SU-DHL-6 (cell line): ENCODE data around the gene ZNF814.

Experiments used
- H2AFZ ChIP-seq: fragments of 200-600 bp; sonication (generic); 2 replicates; pipeline ENCODE4 v1.6.1; 2014; ENCODE audit warnings: low read depth, mild to moderate bottlenecking, moderate library complexity, mixed read lengths, antibody characterized with exemption, low read length; ENCODE audit not compliant: severe bottlenecking
- H3F3A ChIP-seq: fragments of 200-600 bp; shearing (Covaris generic); 2 replicates; pipeline ENCODE4 v1.6.0; 2016; ENCODE audit warnings: antibody characterized with exemption, mild to moderate bottlenecking; ENCODE audit not compliant: insufficient read depth
- H3K27ac ChIP-seq: fragments of 200-600 bp; sonication (generic); 2 replicates; pipeline ENCODE4 v1.5.1; 2016; ENCODE audit warnings: low read depth, mild to moderate bottlenecking, low read length, moderate library complexity, mixed read lengths
- H3K27me3 ChIP-seq: fragments of 200-600 bp; sonication (generic), shearing (Covaris generic); 2 replicates; pipeline ENCODE4 v1.6.0; 2014; ENCODE audit warnings: mild to moderate bottlenecking, low read length
- H3K36me3 ChIP-seq: fragments of 200-600 bp; sonication (generic); 2 replicates; pipeline ENCODE4 v1.6.1; 2014; ENCODE audit warnings: mild to moderate bottlenecking, low read length, mixed read lengths
- H3K4me2 ChIP-seq: fragments of 300-600, 200-600 bp; shearing (Covaris generic), sonication (generic); 2 replicates; pipeline ENCODE4 v1.6.0; 2014; ENCODE audit warnings: low read length, low read depth, mild to moderate bottlenecking; ENCODE audit not compliant: poor library complexity, severe bottlenecking
- H3K4me3 ChIP-seq: fragments of 200-600 bp; sonication (generic); 2 replicates; pipeline ENCODE4 v1.5.1; 2014; ENCODE audit warnings: antibody characterized with exemption, low read length, mild to moderate bottlenecking, mixed read lengths; ENCODE audit not compliant: insufficient read depth, poor library complexity, severe bottlenecking
- H3K79me2 ChIP-seq: fragments of 200-600 bp; sonication (generic); 2 replicates; pipeline ENCODE4 v1.6.1; 2014; ENCODE audit warnings: mild to moderate bottlenecking, low read length, moderate library complexity; ENCODE audit not compliant: insufficient read depth
- H3K9ac ChIP-seq: fragments of 200-600 bp; sonication (generic); 2 replicates; pipeline ENCODE4 v1.7.0; 2014; ENCODE audit warnings: mild to moderate bottlenecking, low read length
- H3K9me2 ChIP-seq: fragments of 200-600 bp; sonication (generic); replicated peaks from 2 replicates; pipeline ENCODE4 v1.6.1; 2014; ENCODE audit warnings: low read length; ENCODE audit not compliant: insufficient read depth
- H3K9me3 ChIP-seq: fragments of 200-600 bp; sonication (generic); 2 replicates; pipeline ENCODE4 v1.6.1; 2014; ENCODE audit warnings: low read length, mixed read lengths; ENCODE audit not compliant: insufficient read depth
- H4K20me1 ChIP-seq: fragments of 200-600 bp; sonication (generic); 2 replicates; pipeline ENCODE4 v1.6.1; 2014; ENCODE audit warnings: low read depth, mild to moderate bottlenecking, antibody characterized with exemption, low read length, moderate library complexity, mixed read lengths
- EZH2phosphoT487 ChIP-seq: fragments of 200-600 bp; sonication (generic), shearing (Covaris generic); conservative IDR thresholded peaks from 2 replicates; pipeline ENCODE4 v1.6.1; 2018; ENCODE audit warnings: mild to moderate bottlenecking, antibody characterized with exemption, low read length, moderate library complexity, mixed read lengths
- TF ChIP-seq, protein P1 (sequence below): fragments of 200-600 bp; sonication (generic); IDR thresholded peaks from one replicate; pipeline ENCODE4 v1.5.1; 2017; ENCODE audit warnings: antibody characterized with exemption, mild to moderate bottlenecking, low read length, moderate library complexity; ENCODE audit not compliant: insufficient read depth, poor library complexity, severe bottlenecking

ZNF814 gene

DNA sequence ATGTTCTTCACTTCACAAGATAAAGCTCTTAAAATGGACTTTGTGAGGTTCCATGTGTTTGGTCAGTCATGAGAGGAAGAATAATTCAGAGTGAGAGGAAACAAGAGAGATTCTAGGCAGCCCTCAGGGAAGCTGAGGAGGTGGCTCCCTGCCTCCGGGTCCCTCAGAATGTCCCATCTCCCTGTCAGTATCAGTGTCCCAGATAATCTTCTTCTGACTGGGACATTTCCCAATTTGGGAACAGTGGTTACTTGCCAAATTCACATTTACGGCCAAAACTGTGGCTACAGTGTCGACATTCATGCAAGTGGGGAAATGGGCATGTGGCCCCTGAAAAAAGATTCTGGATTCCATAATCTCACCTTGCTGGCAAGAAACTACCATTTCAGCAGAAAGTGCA lies 18.6 kb upstream of the ZNF814 start:
- H3F3A ChIP-seq = no peaks in the 10 kb centered on the region
- no peak overlapping the region for H2AFZ ChIP-seq
- no peak overlapping the region for H3K9ac ChIP-seq
- H3K9me2 ChIP-seq = no peaks in the 10 kb centered on the region
- no peaks in the 10 kb centered on the region for H4K20me1 ChIP-seq
- 0 out of 2 replicates have a peak, but pooled peaks cover 4% of the 10 kb centered on the region for H3K36me3 ChIP-seq
- no peaks in the 10 kb centered on the region for H3K9me3 ChIP-seq
- no peak for TF ChIP-seq EZH2phosphoT487
- TF ChIP-seq, protein P1, sequence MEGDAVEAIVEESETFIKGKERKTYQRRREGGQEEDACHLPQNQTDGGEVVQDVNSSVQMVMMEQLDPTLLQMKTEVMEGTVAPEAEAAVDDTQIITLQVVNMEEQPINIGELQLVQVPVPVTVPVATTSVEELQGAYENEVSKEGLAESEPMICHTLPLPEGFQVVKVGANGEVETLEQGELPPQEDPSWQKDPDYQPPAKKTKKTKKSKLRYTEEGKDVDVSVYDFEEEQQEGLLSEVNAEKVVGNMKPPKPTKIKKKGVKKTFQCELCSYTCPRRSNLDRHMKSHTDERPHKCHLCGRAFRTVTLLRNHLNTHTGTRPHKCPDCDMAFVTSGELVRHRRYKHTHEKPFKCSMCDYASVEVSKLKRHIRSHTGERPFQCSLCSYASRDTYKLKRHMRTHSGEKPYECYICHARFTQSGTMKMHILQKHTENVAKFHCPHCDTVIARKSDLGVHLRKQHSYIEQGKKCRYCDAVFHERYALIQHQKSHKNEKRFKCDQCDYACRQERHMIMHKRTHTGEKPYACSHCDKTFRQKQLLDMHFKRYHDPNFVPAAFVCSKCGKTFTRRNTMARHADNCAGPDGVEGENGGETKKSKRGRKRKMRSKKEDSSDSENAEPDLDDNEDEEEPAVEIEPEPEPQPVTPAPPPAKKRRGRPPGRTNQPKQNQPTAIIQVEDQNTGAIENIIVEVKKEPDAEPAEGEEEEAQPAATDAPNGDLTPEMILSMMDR = no peak
- H3K4me2 ChIP-seq = no peak overlapping the region
- H3K27ac ChIP-seq = no peak overlapping the region
- no peak overlapping the region for H3K4me3 ChIP-seq
- no peaks in the 10 kb centered on the region for H3K27me3 ChIP-seq
- H3K79me2 ChIP-seq = no peaks in the 10 kb centered on the region

DNA sequence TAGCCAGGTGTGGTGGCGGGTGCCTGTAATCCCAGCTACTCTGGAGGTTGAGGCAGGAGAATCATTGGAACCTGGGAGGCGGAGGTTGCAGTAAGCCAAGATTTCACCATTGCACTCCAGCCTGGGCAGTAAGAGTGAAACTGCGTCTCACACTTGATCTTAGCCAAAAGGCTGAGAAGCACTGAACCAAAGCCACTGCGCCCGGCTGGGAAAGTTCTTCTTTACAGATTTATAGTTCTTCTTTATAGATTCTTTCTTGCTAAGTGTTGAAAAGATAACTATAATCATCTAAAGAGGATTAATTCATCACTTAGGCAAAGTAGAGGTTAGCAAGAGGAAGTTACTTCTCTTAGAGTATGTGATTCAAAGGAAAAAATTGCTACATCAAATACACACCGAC lies 16.4 kb upstream of the ZNF814 start:
- Histone ChIP-seq H3K9me3 (no peaks in the 10 kb centered on the region), H3F3A (no peaks in the 10 kb centered on the region), H3K79me2 (no peaks in the 10 kb centered on the region), H3K27ac (no peak overlapping the region), H2AFZ (no peak overlapping the region), H3K4me2 (no peak overlapping the region), H3K9me2 (no peaks in the 10 kb centered on the region), H3K9ac (no peak overlapping the region), H4K20me1 (no peaks in the 10 kb centered on the region), H3K27me3 (no peaks in the 10 kb centered on the region), H3K36me3 (no peaks in the 10 kb centered on the region), H3K4me3 (no peak overlapping the region)
- TF ChIP-seq, protein P1 = no peak

- Histone ChIP-seq H3K4me2 (no peak overlapping the region), H2AFZ (no peak overlapping the region), H3K27ac (no peak overlapping the region), H3K9ac (no peak overlapping the region), H3K4me3 (no peak overlapping the region), H3K9me3 (no peaks in the 10 kb centered on the region), H3K79me2 (no peaks in the 10 kb centered on the region), H4K20me1 (no peaks in the 10 kb centered on the region), H3K36me3 (no peaks in the 10 kb centered on the region), H3K27me3 (no peaks in the 10 kb centered on the region), H3F3A (no peaks in the 10 kb centered on the region; the same call in 1 of the 2 replicates), H3K9me2 (no peaks in the 10 kb centered on the region)
- TF ChIP-seq, protein P1 = no peak
- TF ChIP-seq EZH2phosphoT487 = no peak
Measured at GRCh38 chr19:57903618-57904184, 14.9 kb upstream of the ZNF814 start.
